Measurements from ENCODE around the gene KANSL1.

DNA sequence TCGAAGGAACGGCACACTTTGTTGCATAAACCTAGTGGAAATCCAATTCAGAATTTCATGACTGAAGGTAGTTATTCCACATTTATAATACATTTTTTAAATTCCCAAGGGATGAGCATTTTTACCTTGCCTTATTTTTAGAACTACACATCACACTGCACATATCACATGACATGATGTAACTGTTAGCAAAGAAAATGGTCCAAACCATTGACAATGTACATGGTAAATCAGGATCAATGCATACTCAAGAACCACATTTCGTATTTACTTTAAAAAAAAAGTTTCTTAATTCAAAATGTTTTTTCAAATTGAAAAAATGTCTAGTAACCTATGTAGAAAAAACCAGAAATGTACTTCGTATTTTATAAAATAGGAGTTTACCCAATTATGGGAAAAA lies 2.5 kb downstream of the KANSL1 start:
- TF ChIP-seq, protein P1, sequence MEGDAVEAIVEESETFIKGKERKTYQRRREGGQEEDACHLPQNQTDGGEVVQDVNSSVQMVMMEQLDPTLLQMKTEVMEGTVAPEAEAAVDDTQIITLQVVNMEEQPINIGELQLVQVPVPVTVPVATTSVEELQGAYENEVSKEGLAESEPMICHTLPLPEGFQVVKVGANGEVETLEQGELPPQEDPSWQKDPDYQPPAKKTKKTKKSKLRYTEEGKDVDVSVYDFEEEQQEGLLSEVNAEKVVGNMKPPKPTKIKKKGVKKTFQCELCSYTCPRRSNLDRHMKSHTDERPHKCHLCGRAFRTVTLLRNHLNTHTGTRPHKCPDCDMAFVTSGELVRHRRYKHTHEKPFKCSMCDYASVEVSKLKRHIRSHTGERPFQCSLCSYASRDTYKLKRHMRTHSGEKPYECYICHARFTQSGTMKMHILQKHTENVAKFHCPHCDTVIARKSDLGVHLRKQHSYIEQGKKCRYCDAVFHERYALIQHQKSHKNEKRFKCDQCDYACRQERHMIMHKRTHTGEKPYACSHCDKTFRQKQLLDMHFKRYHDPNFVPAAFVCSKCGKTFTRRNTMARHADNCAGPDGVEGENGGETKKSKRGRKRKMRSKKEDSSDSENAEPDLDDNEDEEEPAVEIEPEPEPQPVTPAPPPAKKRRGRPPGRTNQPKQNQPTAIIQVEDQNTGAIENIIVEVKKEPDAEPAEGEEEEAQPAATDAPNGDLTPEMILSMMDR (IDR thresholded peaks at IDR 0.05; ENCODE audit: insufficient read depth, low read depth, low read length), result no peak
- TF ChIP-seq EZH2 (IDR thresholded peaks at IDR 0.05; ENCODE audit: insufficient read depth, low read length), result no peak
